HepG2 (cell line): ENCODE data around the gene GH2. TPM values are rescaled to one million over a fixed set of nuclear protein-coding genes. Genes with fewer than 3 reads are reported as not detected.
A peak's percentile ranks its signal among the peaks of the same experiment; 100 is the strongest.

ENCODE experiments used
- ATRX ChIP-seq: sonication (generic); formaldehyde crosslinking; IDR thresholded peaks from 2 replicates; pipeline ENCODE4 v1.4.0; 2020; ENCODE audit warnings: missing genetic modification reagents, borderline replicate concordance
- BORCS8-MEF2B ChIP-seq: sonication (generic); formaldehyde crosslinking; IDR thresholded peaks from 2 replicates; pipeline ENCODE4 v1.8.0; 2022; ENCODE audit warnings: mild to moderate bottlenecking, missing genetic modification reagents
- CHD4 ChIP-seq: fragments of 200-600 bp; sonication (generic); IDR thresholded peaks from 2 replicates; pipeline ENCODE4 v1.7.0; 2017; ENCODE audit warnings: mild to moderate bottlenecking, low read length, borderline replicate concordance
- DRAP1 ChIP-seq: IDR thresholded peaks from 2 replicates; pipeline ENCODE4 v1.6.1; 2016; ENCODE audit warnings: missing genetic modification reagents, missing compliant biosample characterization
- GABPB1 ChIP-seq: IDR thresholded peaks from 2 replicates; pipeline ENCODE4 v1.6.1; 2016; ENCODE audit warnings: mild to moderate bottlenecking, missing genetic modification reagents, moderate library complexity, missing compliant biosample characterization
- HMGXB3 ChIP-seq: sonication (generic); formaldehyde crosslinking; IDR thresholded peaks from 2 replicates; pipeline ENCODE4 v1.4.0; 2020; ENCODE audit warnings: missing genetic modification reagents, borderline replicate concordance
- IRF9 ChIP-seq: sonication (generic); formaldehyde crosslinking; IDR thresholded peaks from 2 replicates; pipeline ENCODE4 v1.8.0; 2022; ENCODE audit warnings: missing genetic modification reagents, mild to moderate bottlenecking, borderline replicate concordance
- JDP2 ChIP-seq: sonication (generic); formaldehyde crosslinking; IDR thresholded peaks from 2 replicates; pipeline ENCODE4 v1.8.1; 2022; ENCODE audit warnings: missing genetic modification reagents, borderline replicate concordance
- MBD4 ChIP-seq: IDR thresholded peaks from 2 replicates; pipeline ENCODE4 v1.6.1; 2012; ENCODE audit warnings: low read length, inconsistent platforms, borderline replicate concordance
- MEF2D ChIP-seq: sonication (generic); formaldehyde crosslinking; IDR thresholded peaks from 2 replicates; pipeline ENCODE4 v1.5.1; 2020; ENCODE audit warnings: mild to moderate bottlenecking, missing genetic modification reagents
- NCOA1 ChIP-seq: sonication (generic); formaldehyde crosslinking; IDR thresholded peaks from 2 replicates; pipeline ENCODE4 v1.9.0; 2021; ENCODE audit warnings: missing genetic modification reagents
- PTBP1 ChIP-seq: fragments of 200-400 bp; formaldehyde crosslinking; IDR thresholded peaks from 2 replicates; pipeline ENCODE4 v1.6.1; 2018; ENCODE audit warnings: low read length, low read depth; ENCODE audit not compliant: poor library complexity, severe bottlenecking
- RAD21 ChIP-seq: fragments of 450-650 bp; formaldehyde crosslinking; IDR thresholded peaks from 2 replicates; pipeline ENCODE4 v1.5.0; 2020; ENCODE audit warnings: mild to moderate bottlenecking
- RCOR2 ChIP-seq: IDR thresholded peaks from 2 replicates; pipeline ENCODE4 v1.6.1; 2016; ENCODE audit warnings: missing biosample characterization, missing genetic modification reagents
- U2AF1 ChIP-seq: fragments of 200-400 bp; formaldehyde crosslinking; optimal IDR thresholded peaks from 2 replicates; pipeline ENCODE3; 2017; ENCODE audit warnings: mild to moderate bottlenecking, low read depth, low read length
- ZFX ChIP-seq: sonication (generic); formaldehyde crosslinking; IDR thresholded peaks from 2 replicates; pipeline ENCODE4 v1.4.0; 2020; ENCODE audit warnings: mild to moderate bottlenecking, low read depth, missing genetic modification reagents, moderate library complexity
- ZNF143 ChIP-seq: sonication (generic); formaldehyde crosslinking; IDR thresholded peaks from 2 replicates; pipeline ENCODE4 v1.4.0; 2020; ENCODE audit warnings: missing genetic modification reagents
- ZNF207 ChIP-seq: fragments of 450-650 bp; IDR thresholded peaks from 2 replicates; pipeline ENCODE4 v1.6.1; 2016; ENCODE audit warnings: antibody characterized with exemption, borderline replicate concordance
- ZNF382 ChIP-seq: sonication (generic); formaldehyde crosslinking; IDR thresholded peaks from 2 replicates; pipeline ENCODE4 v1.5.0; 2020; ENCODE audit warnings: missing genetic modification reagents, mild to moderate bottlenecking, borderline replicate concordance
- ZNF639 ChIP-seq: conservative IDR thresholded peaks from 2 replicates; pipeline ENCODE4 v1.6.1; 2018; ENCODE audit warnings: missing genetic modification reagents
- ZNF772 ChIP-seq: sonication (generic); formaldehyde crosslinking; IDR thresholded peaks from 2 replicates; pipeline ENCODE4 v1.5.0; 2020; ENCODE audit warnings: mild to moderate bottlenecking, missing genetic modification reagents
- ZNF784 ChIP-seq: sonication (generic); formaldehyde crosslinking; IDR thresholded peaks from 2 replicates; pipeline ENCODE4 v1.5.1; 2020; ENCODE audit warnings: missing genetic modification reagents, mild to moderate bottlenecking, borderline replicate concordance
- polyA plus RNA-seq, 8 experiments: library from polyadenylated mRNA; depleted of rRNA in 3 of 8; stranded (reverse) in 7 of 8; unstranded in 1 of 8; fragments of >200 nt; fragmentation: Illumina TruSeq in 4 of 8; extraction: Trizol in 4 of 8; gene quantifications; 2 replicates each; pipeline versions ENCODE4 v1.2.1 to v1.2.3, GENCODE V29; 2011 to 2016; ENCODE audit warnings: low read depth in 4 of 8, missing spikeins in 1 of 8, mixed read lengths in 1 of 8; ENCODE audit not compliant: insufficient read depth in 1 of 8
- total RNA-seq, 5 experiments: library from RNA; depleted of rRNA; stranded (reverse); fragments of >200 nt; fragmentation: Illumina TruSeq; extraction: Trizol; gene quantifications; 2 replicates each; pipeline ENCODE4 v1.2.3, GENCODE V29; 2016; ENCODE audit warnings: low read depth in 1 of 5

The GH2 gene
- total and polyA plus RNA-seq, 2 of the 13 experiments (the other 11 are each of a cell fraction or from before 2014, with no cell fraction given): not detected

GRCh38 chr17:63842540-63843386 is 39.0 kb downstream of the GH2 start, which contains the start of gene SMARCD2 (continued):
- peak; percentile 66; the same call in 1 of the 2 replicates for TF ChIP-seq HMGXB3 (CRISPR knock-in tag)
- no peak for TF ChIP-seq NCOA1
- peak; percentile 99 for TF ChIP-seq BORCS8-MEF2B
- peak; percentile 98 for TF ChIP-seq CHD4
- TF ChIP-seq ZNF772: peak; percentile 91
- TF ChIP-seq ZNF382 (CRISPR knock-in tag): no peak
- peak; percentile 10; the same call in 1 of the 2 replicates for TF ChIP-seq RCOR2
- TF ChIP-seq ATRX (CRISPR knock-in tag): no peak
- TF ChIP-seq ZNF784: peak; percentile 55
- no peak for TF ChIP-seq ZNF207
- peak; percentile 95 for TF ChIP-seq PTBP1
- TF ChIP-seq DRAP1 (CRISPR knock-in tag): peak; percentile 91
- peak; percentile 99 for TF ChIP-seq U2AF1
- TF ChIP-seq MEF2D (CRISPR knock-in tag): peak; percentile 58; the same call in 1 of the 2 replicates
- TF ChIP-seq GABPB1: peak; percentile 95
- TF ChIP-seq ZNF143: peak; percentile 70
- TF ChIP-seq IRF9 (CRISPR knock-in tag): peak; percentile 63
- peak; percentile 84 for TF ChIP-seq ZFX (CRISPR knock-in tag)
- peak; percentile 95 for TF ChIP-seq RAD21 (CRISPR knock-in tag)
- TF ChIP-seq ZNF639 (CRISPR knock-in tag): peak; percentile 99
- peak; percentile 91; the same call in 1 of the 2 replicates for TF ChIP-seq JDP2 (CRISPR knock-in tag)
- TF ChIP-seq MBD4: no peak
